UCSD-AML1 (cell line): ENCODE measurements around the gene MB.

Experiments used
- DNase-seq: peaks from one replicate; lab custom pipeline; 2025; ENCODE audit not compliant: unreplicated experiment; lab: John Stamatoyannopoulos, UW

MB gene

DNA sequence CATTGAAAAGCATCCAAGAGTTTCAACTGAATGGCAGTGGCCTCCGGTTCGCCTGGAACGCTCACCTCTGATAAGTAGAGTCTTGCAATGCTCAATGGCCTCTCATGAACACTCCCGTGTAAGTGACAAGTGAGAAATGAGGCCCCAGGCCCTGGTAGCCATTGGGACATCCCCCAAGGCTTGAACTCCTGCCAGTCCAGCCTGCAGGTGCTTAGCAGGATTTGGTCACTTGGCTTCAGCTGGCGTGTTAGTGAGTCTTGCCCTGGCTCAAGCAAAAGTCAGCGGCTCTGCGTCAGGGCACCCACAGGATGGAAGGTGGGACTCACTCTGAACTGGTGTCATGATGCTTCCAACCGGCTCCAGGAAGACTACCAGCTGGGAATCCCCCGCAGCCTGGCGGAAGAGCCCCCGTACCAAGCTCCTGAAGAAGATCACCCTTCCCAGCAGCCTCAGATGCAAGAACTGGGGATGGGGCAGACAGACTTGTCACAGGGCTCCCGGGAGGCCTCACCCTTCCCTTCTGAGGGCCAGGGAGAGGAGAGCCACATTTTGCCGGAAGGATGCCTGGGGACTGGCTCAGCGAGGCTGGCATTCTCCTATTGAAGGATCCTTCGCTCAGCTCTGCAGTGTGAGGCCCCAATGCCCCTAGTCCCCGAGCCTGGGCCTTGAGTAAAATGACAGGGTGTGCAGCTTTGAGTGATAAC is 19.3 kb downstream of the MB start:
- no peak for DNase-seq

DNA sequence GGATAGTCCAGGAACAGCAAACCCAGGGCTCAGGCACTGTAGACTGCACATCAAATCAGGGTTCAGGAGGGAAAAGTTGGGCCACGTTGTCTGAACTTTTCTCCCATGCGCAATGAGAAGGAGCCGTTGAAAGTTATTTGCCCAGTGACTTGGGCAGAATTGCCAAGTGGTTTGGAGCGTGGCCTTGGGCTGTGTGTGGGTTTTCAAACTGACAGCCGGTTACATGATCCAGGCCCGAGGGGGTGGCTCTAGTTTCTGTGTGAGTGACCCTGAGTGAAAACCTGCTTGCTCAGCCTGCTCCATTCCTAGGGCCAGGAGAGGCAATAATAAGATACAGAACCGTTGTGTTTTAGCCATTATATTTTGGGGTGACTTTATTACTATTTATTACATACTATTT is 20.3 kb downstream of the MB start:
- no peak for DNase-seq

DNA sequence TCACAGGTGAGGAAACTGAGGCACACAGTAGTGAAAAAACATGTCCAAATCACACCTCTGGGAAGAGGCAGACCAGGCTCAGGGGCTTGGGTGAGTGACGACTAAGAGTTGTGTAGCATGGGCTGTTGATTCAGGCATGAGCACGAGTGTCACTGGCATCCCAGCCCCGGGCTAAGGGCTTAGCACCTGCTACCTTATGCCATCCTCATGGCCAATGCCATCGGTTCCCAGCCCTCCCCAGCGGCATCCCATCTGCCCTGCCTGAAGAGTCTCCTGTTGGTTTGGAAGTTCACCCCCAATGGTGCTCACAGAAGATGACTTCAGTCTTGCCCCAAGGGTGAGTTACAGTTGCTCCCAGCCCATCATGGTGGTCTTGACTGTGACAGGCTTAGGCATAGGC is 22.4 kb downstream of the MB start:
- no peak for DNase-seq

DNA sequence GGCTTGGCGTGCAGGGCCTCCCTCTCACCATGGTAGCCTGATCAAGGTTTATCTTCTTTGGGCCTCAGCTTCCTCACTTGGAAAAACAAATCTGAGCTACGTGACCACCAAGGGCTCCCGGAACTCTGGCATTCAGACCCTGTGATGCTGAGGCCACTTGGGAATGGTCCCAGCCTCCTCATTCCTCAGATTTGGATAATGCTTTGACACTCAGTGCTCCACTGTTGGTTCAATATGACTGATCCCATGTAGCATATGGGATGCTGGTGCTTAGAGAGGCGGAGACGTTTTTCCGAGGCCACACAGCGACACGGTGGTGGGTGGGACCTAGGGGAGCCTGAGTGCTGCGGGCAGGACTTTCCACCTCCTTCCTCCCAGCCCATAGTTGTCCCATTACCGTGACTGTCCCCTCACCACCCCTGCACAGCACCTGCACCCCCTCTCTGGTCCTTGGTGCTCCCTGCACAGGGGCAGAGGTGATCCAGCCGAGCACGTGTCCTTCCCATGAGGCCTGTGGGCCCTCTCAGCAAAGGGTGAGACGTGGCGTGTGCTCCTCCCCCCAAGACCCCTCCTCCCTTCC is 23.1 kb downstream of the MB start:
- DNase-seq, result no peak

- no peak for DNase-seq
Observed at GRCh38 chr22:35593071-35593890, 23.8 kb downstream of the MB start.

- no peak for DNase-seq
Observed at GRCh38 chr22:35592418-35592967, 24.6 kb downstream of the MB start.

- DNase-seq, result no peak
Observed at GRCh38 chr22:35591714-35592417, 25.3 kb downstream of the MB start.

DNA sequence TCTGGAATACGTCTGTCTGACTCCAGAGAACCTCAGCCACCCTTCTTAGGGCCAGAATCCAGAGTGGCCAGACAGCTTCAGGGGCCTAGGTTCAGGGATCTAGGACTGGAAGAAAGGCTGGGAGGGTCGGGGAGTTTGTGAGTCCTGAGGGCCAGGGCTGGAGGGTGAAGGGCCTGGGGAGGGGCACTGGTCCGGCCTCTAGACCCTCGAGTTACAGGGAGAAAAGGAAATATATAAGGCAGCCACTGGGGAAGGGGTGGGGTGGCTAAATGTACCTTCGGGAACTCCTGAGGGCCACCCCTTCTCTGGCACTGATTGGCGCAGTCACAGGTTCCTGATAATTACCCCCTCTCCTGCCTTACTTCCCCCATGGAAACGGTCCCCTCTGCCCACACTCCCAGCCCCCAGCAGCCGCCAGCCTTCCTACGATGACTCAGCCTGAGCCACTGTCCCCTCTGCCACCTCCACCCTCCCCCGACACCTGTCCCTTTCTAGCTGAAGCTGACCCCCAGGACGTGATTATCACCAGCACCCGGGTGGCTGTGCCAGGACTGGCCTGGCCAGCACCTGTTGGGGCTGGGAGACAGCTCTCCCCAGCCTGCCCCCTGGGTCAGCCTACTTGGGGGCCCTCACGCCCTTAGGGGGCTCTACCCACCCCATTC is 26.4 kb downstream of the MB start:
- DNase-seq, result no peak

DNA sequence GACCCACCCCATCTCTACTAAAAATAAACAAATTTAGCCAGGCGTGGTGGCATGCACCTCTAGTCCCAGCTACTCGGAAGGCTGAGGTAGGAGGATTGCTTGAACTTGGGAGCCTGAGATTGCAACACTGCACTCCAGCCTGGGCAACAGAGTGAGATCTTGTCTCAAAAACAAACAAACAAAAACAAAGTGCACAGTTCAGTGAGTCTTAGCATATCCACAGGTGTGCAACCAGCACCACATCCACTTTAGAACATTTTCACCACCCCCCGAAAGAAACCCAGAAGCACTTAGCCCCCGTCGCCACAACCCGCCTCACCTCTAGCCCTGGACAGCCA is 27.4 kb downstream of the MB start:
- DNase-seq, result no peak

GRCh38 chr22:35589071-35589755 is 27.9 kb downstream of the MB start:
- DNase-seq, result peak; percentile 36

DNA sequence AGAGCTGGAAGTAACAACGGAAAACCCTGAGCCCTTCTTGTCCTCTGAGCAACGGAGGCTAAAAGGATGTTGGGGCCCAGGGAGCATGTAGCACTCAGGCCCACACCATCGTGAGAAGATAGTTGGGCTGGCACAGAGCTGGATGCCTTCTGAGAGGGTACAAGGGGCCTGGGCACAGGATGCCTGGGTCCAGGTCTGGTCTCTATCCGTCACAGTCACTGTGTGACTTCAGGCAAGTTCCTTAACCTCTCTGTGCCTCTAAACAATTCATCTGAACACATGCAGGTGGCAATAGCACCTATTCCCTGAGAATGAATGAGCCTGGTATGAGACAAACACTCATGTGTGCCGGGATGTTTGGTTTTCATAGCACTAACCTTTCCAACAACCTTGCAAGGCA is 29.2 kb downstream of the MB start:
- DNase-seq, result no peak

GRCh38 chr22:35587447-35587870 is 29.7 kb downstream of the MB start:
- DNase-seq, result no peak

- DNase-seq, result no peak
Observed at GRCh38 chr22:35586771-35587170, 30.4 kb downstream of the MB start.

DNA sequence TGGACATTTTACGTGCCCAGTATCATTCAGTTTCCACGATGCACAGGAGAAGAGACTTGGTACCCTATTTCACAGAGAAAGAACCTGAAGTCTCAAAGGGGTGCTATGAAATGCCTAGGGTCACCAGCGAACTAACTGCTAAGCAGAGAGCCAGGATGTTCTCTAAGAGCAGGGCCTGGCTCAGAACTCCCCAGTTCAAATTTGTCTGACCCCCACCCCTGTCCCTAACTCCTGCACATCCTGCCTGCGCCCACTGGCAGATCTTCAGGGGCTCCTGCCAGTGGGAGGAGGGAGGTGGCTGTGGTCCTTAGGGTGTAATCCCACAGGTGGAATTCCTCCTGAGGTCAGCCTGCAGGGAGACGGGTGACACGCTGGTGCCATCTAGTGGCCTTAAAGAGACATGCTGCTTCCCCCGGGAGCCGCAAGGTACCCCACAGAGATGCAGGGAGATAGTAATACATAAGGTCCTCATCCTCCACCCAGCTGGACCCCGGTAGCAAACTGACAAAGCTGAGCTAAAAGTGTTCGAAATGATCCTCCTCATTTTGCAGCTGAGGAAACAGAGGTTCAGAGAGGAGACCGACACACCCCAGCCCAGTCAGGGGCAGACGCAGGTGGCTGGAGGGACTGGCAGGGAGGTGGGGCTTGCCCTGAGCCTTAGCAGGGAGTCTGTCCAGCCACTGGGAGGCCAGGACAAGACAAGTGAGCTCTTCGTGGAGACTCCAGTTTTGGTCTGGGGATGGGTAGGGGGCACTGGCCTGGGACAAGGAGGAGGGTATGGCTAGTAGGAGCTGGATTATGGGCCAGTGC is 34.1 kb downstream of the MB start:
- DNase-seq, result peak; percentile 56

DNA sequence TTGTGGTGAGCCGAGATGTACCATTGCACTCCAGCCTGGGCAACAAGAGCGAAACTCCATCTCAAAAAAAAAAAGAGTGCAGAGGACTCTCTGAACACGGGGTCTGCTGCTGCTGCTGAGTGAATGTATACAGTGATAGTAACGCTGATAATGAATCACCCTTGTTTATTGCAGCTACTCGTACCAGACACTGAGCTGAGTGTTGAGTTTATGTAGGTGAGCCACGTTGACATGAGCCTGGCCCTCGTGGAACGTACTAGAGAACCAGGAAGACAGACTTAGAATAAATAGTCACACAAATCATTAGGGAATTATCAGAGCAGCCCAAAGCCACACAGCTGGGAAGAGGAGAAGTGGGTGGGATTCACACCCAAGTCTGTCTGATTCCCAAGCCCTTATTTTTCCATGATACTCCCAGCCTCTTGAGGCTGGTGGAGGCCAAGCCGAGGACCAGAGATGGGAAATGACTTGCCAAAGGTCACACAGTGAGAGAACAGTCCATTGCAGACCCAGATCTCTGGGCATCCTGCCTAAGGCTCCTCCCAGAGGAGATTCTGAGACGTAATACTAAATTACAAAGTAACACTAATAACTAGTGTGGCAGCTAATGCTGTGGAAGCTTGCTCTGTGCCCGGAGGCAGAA is 34.8 kb downstream of the MB start:
- no peak for DNase-seq

DNA sequence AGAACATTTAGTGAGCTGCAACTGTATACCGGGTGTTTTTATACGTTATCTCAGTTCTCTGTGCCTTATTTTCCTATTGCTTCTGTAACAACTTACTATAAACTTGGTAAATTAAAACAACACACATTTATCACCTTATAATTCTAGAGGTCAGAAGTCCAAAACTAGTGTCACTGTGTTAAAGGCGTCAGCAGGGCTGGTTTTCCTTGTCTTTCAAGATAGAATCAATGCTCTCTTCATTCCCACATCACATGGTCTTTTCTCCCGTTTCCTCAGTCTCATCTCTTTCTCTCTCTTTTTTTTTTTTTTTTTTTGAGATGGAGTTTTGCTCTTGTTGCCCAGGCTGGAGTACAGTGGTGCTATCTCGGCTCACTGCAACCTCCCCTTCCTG is 36.1 kb downstream of the MB start:
- no peak for DNase-seq

DNA sequence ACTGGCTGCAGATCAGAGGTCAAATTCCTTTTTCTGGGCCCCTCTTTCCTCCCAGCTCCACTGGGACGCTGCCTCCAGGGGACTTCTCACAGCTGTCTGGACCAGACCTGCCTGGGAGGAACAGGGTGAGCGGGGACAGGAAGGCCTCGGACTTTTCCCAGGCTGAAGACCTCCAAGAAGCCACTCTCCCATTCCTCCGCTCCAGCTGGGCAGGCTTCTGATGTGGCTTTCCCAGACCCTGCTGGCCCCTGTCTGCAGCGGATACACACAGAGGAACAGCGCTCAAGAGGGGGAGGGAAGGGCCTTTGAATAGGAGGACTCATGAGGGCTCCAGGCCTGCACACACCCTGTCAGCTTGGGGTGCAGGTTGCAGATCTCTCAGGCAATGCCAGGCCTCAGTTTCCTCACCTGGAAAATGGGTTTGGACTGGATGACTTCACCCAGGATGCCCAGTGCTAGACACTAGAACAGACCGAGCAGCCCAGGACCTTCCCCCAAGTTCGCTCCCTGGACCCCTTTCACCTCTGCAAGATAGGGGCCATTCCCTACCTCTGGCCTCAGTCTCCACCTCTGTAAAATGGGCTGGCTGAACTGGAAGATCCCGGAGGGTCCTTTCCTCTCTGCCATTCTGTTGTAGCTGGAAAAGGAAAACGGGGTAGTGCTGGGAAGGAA is 36.6 kb downstream of the MB start:
- no peak for DNase-seq

- DNase-seq, result no peak
Observed at GRCh38 chr22:35578836-35579575, 38.1 kb downstream of the MB start.
